Liver (tissue), 3 donors: ENCODE results near the gene POLR2L.
A peak's percentile ranks its signal among the peaks of the same experiment; 100 is the strongest.

Experiments
- ATF3 ChIP-seq: IDR thresholded peaks from 2 replicates; pipeline ENCODE4 v1.6.1; 2016; ENCODE audit warnings: antibody characterized with exemption
- CTCF ChIP-seq: fragments of 150-350 bp; IDR thresholded peaks from 2 replicates; pipeline ENCODE4 v1.5.1; 2017; ENCODE audit warnings: improper control_type of control experiment, low read depth, low read length; ENCODE audit not compliant: missing input control
- FOXA2 ChIP-seq: IDR thresholded peaks from 2 replicates; pipeline ENCODE4 v1.6.1; 2016; ENCODE audit warnings: antibody characterized with exemption
- GABPA ChIP-seq, 2 donors: IDR thresholded peaks in 1 of 2; conservative IDR thresholded peaks in 1 of 2; 2 replicates each; pipeline ENCODE4 v1.6.1; 2016; ENCODE audit warnings: antibody characterized with exemption in 2 of 2, mild to moderate bottlenecking in 1 of 2, moderate library complexity in 1 of 2
- HNF4A ChIP-seq, 2 donors: conservative IDR thresholded peaks; 2 replicates each; pipeline ENCODE4 v1.6.1; 2016; ENCODE audit warnings: antibody characterized with exemption in 2 of 2, mild to moderate bottlenecking in 2 of 2
- MAX ChIP-seq: IDR thresholded peaks from 2 replicates; pipeline ENCODE4 v1.6.1; 2016; ENCODE audit warnings: antibody characterized with exemption
- REST ChIP-seq: IDR thresholded peaks from 2 replicates; pipeline ENCODE4 v1.6.1; 2016; ENCODE audit warnings: antibody characterized with exemption, mild to moderate bottlenecking
- SP1 ChIP-seq: IDR thresholded peaks from 2 replicates; pipeline ENCODE4 v1.6.1; 2018; ENCODE audit warnings: antibody characterized with exemption, mild to moderate bottlenecking
- TAF1 ChIP-seq: conservative IDR thresholded peaks from 2 replicates; pipeline ENCODE4 v1.6.1; 2016; ENCODE audit warnings: antibody characterized with exemption, mild to moderate bottlenecking
- YY1 ChIP-seq: IDR thresholded peaks from 2 replicates; pipeline ENCODE4 v1.6.1; 2016; ENCODE audit warnings: antibody characterized with exemption, mild to moderate bottlenecking
- donor health status: healthy.
- donor health status: healthy.

- TF ChIP-seq CTCF (no peak), SP1 (peak; percentile 74), ATF3 (no peak), MAX (no peak), FOXA2 (no peak), REST (peak; percentile 53), GABPA (IDR thresholded peaks at IDR 0.05 in 1 of 2, conservative IDR thresholded peaks at IDR 0.05 in 1 of 2) (peak in 1 of 2 donors; percentile 34), HNF4A (conservative IDR thresholded peaks at IDR 0.05) (peak; percentile 42 to 66), TAF1 (peak; percentile 81), YY1 (no peak)
Observed at GRCh38 chr11:819943-820649, 22.2 kb downstream of the POLR2L start.
